OCI-LY7 (cell line): Measurements from ENCODE around the gene CERK. TPM values are rescaled to one million over a fixed set of nuclear protein-coding genes. Genes with fewer than 3 reads are reported as not detected.

Experiments
- BruUV-seq: library from RNA; stranded (reverse); fragments of 400-500 nt; replicated peaks from 2 replicates; lab custom pipeline; 2021; lab: Mats Ljungman, UMichigan
- CTCF ChIA-PET: fragments of 300-600 bp; sonication (Branson Sonifier 250); formaldehyde crosslinking; loops from one replicate; lab custom pipeline; 2022; ENCODE audit warnings: antibody characterized with exemption; ENCODE audit not compliant: unreplicated experiment; lab: Charles Lee
- POLR2A ChIA-PET: fragments of 300-600 bp; sonication (Branson Sonifier 250); formaldehyde crosslinking; loops from one replicate; lab custom pipeline; 2022; ENCODE audit warnings: antibody characterized with exemption; lab: Charles Lee
- DNase-seq: peaks from one replicate; pipeline ENCODE4 v3.0.0-alpha.2; 2015; ENCODE audit warnings: low spot score
- H2AFZ ChIP-seq: fragments of 200-600 bp; sonication (generic), shearing (Covaris generic); 2 replicates; pipeline ENCODE4 v1.6.1; 2014; ENCODE audit warnings: mild to moderate bottlenecking, antibody characterized with exemption, low read length, moderate library complexity
- H3K27ac ChIP-seq: fragments of 200-600 bp; sonication (generic); 2 replicates; pipeline ENCODE4 v1.5.1; 2014; ENCODE audit warnings: mixed run types, low read depth, mild to moderate bottlenecking, moderate library complexity, low read length, inconsistent platforms; ENCODE audit not compliant: poor library complexity, severe bottlenecking
- H3K36me3 ChIP-seq: fragments of 200-600 bp; sonication (generic); 2 replicates; pipeline ENCODE4 v1.6.1; 2014; ENCODE audit warnings: mild to moderate bottlenecking, antibody characterized with exemption, low read length, moderate library complexity, mixed read lengths; ENCODE audit not compliant: insufficient read depth
- H3K4me1 ChIP-seq: fragments of 200-600 bp; sonication (generic); 2 replicates; pipeline ENCODE4 v1.5.1; 2014; ENCODE audit warnings: mild to moderate bottlenecking, low read length; ENCODE audit not compliant: insufficient read depth, poor library complexity, severe bottlenecking
- H3K4me2 ChIP-seq: fragments of 200-600 bp; sonication (generic); 2 replicates; pipeline ENCODE4 v1.6.1; 2014; ENCODE audit warnings: mild to moderate bottlenecking, low read length
- H3K4me3 ChIP-seq: fragments of 200-600 bp; sonication (generic); 2 replicates; pipeline ENCODE4 v1.5.1; 2014; ENCODE audit warnings: mild to moderate bottlenecking, low read depth, low read length; ENCODE audit not compliant: poor library complexity, severe bottlenecking
- H3K79me2 ChIP-seq: fragments of 200-600 bp; sonication (generic); 2 replicates; pipeline ENCODE4 v1.6.1; 2016; ENCODE audit warnings: low read depth, mild to moderate bottlenecking, low read length, moderate library complexity, mixed read lengths; ENCODE audit not compliant: insufficient read depth
- H3K9me2 ChIP-seq: fragments of 200-600 bp; sonication (generic); 2 replicates; pipeline ENCODE4 v1.6.1; 2016; ENCODE audit warnings: mild to moderate bottlenecking, low read length, mixed read lengths; ENCODE audit not compliant: insufficient read depth
- H3K9me3 ChIP-seq: fragments of 200-600 bp; sonication (generic); 2 replicates; pipeline ENCODE4 v1.6.1; 2014; ENCODE audit warnings: mild to moderate bottlenecking, mixed run types, low read length, mixed read lengths
- H4K20me1 ChIP-seq: fragments of 200-600 bp; sonication (generic); 2 replicates; pipeline ENCODE4 v1.6.1; 2014; ENCODE audit warnings: mild to moderate bottlenecking, antibody characterized with exemption, low read length, moderate library complexity, mixed read lengths; ENCODE audit not compliant: insufficient read depth
- EZH2phosphoT487 ChIP-seq: fragments of 200-600 bp; sonication (generic); IDR thresholded peaks from 2 replicates; pipeline ENCODE4 v1.6.1; 2018; ENCODE audit warnings: low read depth, borderline replicate concordance, mild to moderate bottlenecking, mixed run types, antibody characterized with exemption, low read length, moderate library complexity, mixed read lengths
- intact Hi-C: fragments of 100-400 bp; cut with micrococcal nuclease; formaldehyde crosslinking; loops from one replicate; pipeline ENCODE4 v1.10.0; 2022; ENCODE audit not compliant: unreplicated experiment
- total RNA-seq, 2 experiments: library from RNA; depleted of rRNA in 1 of 2; stranded (reverse); fragments of >200 nt in 1 of 2; shearing (Covaris generic) in 1 of 2; gene quantifications; 2 replicates each; pipeline ENCODE4 v1.2.3, GENCODE V29; 2014 to 2022
- TF ChIP-seq, protein P1 (sequence below): fragments of 200-600 bp; sonication (generic); conservative IDR thresholded peaks from 2 replicates; pipeline ENCODE4 v1.5.1; 2014; ENCODE audit warnings: mild to moderate bottlenecking, antibody characterized with exemption, low read length, moderate library complexity, mixed read lengths

The CERK gene
- total RNA-seq, 2 experiments from 2014 or later, result 36.6 to 48.1 TPM

DNA sequence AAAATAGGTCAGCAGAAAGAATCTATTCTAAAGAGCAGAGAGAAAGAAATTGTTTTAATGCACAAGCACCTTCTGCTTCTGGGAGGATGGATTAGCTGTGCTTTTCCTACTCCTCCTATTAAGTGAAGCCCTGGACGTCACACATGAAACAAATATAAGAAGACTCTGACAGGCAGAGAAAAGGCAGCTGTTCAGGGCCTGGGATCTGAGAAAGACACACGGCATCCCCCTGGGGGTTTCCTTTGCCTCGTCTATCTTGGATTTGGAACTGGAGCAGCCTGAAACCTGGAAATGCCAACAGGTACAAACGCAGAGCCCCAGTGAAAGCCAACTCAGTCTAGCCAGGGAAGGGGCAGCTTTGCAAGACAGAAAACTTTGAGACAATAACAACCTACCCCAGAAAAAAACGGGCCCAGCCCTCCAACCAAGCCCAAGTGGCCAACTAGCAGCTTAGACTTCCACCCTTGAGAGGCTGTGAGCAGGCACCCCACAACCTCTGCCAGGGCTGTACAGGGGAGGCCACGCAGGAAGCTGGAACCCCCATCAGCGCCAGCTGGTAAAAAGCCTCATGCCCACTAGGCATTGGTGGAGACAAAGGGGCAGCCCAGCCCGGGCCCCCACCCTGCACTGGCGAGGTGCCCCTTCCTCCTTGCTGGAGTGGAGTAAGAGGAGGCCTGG lies 7.3 kb downstream of the CERK start:
- no peaks in the 10 kb centered on the region for H3K9me2 ChIP-seq
- ChIA-PET CTCF (no interaction called here), POLR2A (interaction anchor here (0.7 kb wide), 1 partner anchor 590 kb away, joined by 5 read pairs; no protein-coding TSS in a partner anchor)
- peaks cover 13% of the 10 kb centered on the region for H4K20me1 ChIP-seq
- no peak overlapping the region for H3K4me2 ChIP-seq
- TF ChIP-seq EZH2phosphoT487, result no peak
- TF ChIP-seq, protein P1, sequence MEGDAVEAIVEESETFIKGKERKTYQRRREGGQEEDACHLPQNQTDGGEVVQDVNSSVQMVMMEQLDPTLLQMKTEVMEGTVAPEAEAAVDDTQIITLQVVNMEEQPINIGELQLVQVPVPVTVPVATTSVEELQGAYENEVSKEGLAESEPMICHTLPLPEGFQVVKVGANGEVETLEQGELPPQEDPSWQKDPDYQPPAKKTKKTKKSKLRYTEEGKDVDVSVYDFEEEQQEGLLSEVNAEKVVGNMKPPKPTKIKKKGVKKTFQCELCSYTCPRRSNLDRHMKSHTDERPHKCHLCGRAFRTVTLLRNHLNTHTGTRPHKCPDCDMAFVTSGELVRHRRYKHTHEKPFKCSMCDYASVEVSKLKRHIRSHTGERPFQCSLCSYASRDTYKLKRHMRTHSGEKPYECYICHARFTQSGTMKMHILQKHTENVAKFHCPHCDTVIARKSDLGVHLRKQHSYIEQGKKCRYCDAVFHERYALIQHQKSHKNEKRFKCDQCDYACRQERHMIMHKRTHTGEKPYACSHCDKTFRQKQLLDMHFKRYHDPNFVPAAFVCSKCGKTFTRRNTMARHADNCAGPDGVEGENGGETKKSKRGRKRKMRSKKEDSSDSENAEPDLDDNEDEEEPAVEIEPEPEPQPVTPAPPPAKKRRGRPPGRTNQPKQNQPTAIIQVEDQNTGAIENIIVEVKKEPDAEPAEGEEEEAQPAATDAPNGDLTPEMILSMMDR, result no peak
- peaks cover 17% of the 10 kb centered on the region; the same call in 1 of the 2 replicates for H3K79me2 ChIP-seq
- no peak overlapping the region for H2AFZ ChIP-seq
- H3K27ac ChIP-seq, result no peak overlapping the region
- H3K36me3 ChIP-seq, result peaks cover 10% of the 10 kb centered on the region; the same call in 1 of the 2 replicates
- H3K4me1 ChIP-seq, result peaks cover 33% of the 10 kb centered on the region
- no peaks in the 10 kb centered on the region for H3K9me3 ChIP-seq
- BruUV-seq, result no TSS peak
- DNase-seq, result no peak
- intact Hi-C loops, result no loop called here
- no peak overlapping the region for H3K4me3 ChIP-seq

- Histone ChIP-seq H3K9me2 (no peaks in the 10 kb centered on the region), H3K4me2 (no peak overlapping the region), H3K4me3 (no peak overlapping the region), H3K36me3 (peaks cover 10% of the 10 kb centered on the region; the same call in 1 of the 2 replicates), H2AFZ (no peak overlapping the region), H3K9me3 (no peaks in the 10 kb centered on the region), H3K79me2 (no peaks in the 10 kb centered on the region; the same call in 1 of the 2 replicates), H4K20me1 (no peaks in the 10 kb centered on the region; the same call in 1 of the 2 replicates), H3K27ac (no peak overlapping the region), H3K4me1 (peaks cover 15% of the 10 kb centered on the region)
- intact Hi-C loops, result no loop called here
- TF ChIP-seq, protein P1, result no peak
- no peak for TF ChIP-seq EZH2phosphoT487
- no TSS peak for BruUV-seq
- CTCF ChIA-PET, result no interaction called here
- POLR2A ChIA-PET, result no interaction called here
- DNase-seq, result no peak
Measured at GRCh38 chr22:46728470-46728869, 9.6 kb downstream of the CERK start.

- Histone ChIP-seq H3K9me3 (no peaks in the 10 kb centered on the region), H3K36me3 (peaks cover 10% of the 10 kb centered on the region; the same call in 1 of the 2 replicates), H3K27ac (no peak overlapping the region), H3K4me3 (no peak overlapping the region), H3K4me1 (peaks cover 15% of the 10 kb centered on the region), H3K4me2 (no peak overlapping the region), H4K20me1 (no peaks in the 10 kb centered on the region; the same call in 1 of the 2 replicates), H2AFZ (no peak overlapping the region), H3K79me2 (no peaks in the 10 kb centered on the region), H3K9me2 (no peaks in the 10 kb centered on the region)
- BruUV-seq, result no TSS peak
- ChIA-PET POLR2A (no interaction called here), CTCF (no interaction called here)
- no peak for DNase-seq
- TF ChIP-seq, protein P1, result no peak
- no peak for TF ChIP-seq EZH2phosphoT487
- intact Hi-C loops, result no loop called here
Measured at GRCh38 chr22:46727813-46728364, 10.2 kb downstream of the CERK start.
